GM23248 (cell line): ENCODE data around the gene COP1. TPM values are rescaled to one million over a fixed set of nuclear protein-coding genes. Genes with fewer than 3 reads are reported as not detected.
"Not testable (repeated sequence)": the region's sequence is repeated elsewhere in the genome, so short reads cannot be mapped to it uniquely, and the experiment has no call there.

ENCODE experiments used
- DNase-seq: peaks from one replicate; pipeline ENCODE4 v3.0.0-alpha.2; 2015
- H2AFZ ChIP-seq: fragments of 200-600 bp; sonication (generic); 2 replicates; pipeline ENCODE4 v1.6.1; 2016; ENCODE audit warnings: antibody characterized with exemption
- H3F3A ChIP-seq: fragments of 200-600 bp; sonication (generic); 2 replicates; pipeline ENCODE4 v1.6.1; 2016; ENCODE audit warnings: mild to moderate bottlenecking, antibody characterized with exemption, mixed run types; ENCODE audit not compliant: insufficient read depth
- H3K27ac ChIP-seq: fragments of 200-600 bp; sonication (generic); 2 replicates; pipeline ENCODE4 v1.5.1; 2016; ENCODE audit warnings: mild to moderate bottlenecking
- H3K27me3 ChIP-seq: fragments of 200-600 bp; sonication (generic); replicated peaks from 2 replicates; pipeline ENCODE4 v1.6.1; 2016; ENCODE audit warnings: mild to moderate bottlenecking; ENCODE audit not compliant: insufficient read depth
- H3K36me3 ChIP-seq: fragments of 200-600 bp; sonication (generic); 2 replicates; pipeline ENCODE4 v1.6.1; 2016; ENCODE audit warnings: low read depth, mild to moderate bottlenecking
- H3K4me1 ChIP-seq: fragments of 200-600 bp; sonication (generic); 2 replicates; pipeline ENCODE4 v1.6.1; 2016; ENCODE audit warnings: mild to moderate bottlenecking; ENCODE audit not compliant: insufficient read depth
- H3K4me2 ChIP-seq: fragments of 200-600 bp; sonication (generic); one replicate; pipeline ENCODE4 v1.6.1; 2016; ENCODE audit warnings: mild to moderate bottlenecking; ENCODE audit not compliant: unreplicated experiment
- H3K4me3 ChIP-seq: fragments of 200-600 bp; sonication (generic); 2 replicates; pipeline ENCODE4 v1.5.1; 2016; ENCODE audit warnings: mild to moderate bottlenecking
- H3K79me2 ChIP-seq: fragments of 200-600 bp; sonication (generic); 2 replicates; pipeline ENCODE4 v1.6.1; 2016; ENCODE audit warnings: mild to moderate bottlenecking; ENCODE audit not compliant: insufficient read depth
- H3K9ac ChIP-seq: fragments of 200-600 bp; sonication (generic); 2 replicates; pipeline ENCODE4 v1.6.1; 2016; ENCODE audit warnings: mild to moderate bottlenecking
- H3K9me2 ChIP-seq: fragments of 200-600 bp; sonication (generic); 2 replicates; pipeline ENCODE4 v1.6.1; 2016; ENCODE audit warnings: mixed run types, mild to moderate bottlenecking, moderate library complexity; ENCODE audit not compliant: insufficient read depth
- H3K9me3 ChIP-seq: fragments of 200-600 bp; sonication (generic); one replicate; pipeline ENCODE4 v1.6.1; 2017; ENCODE audit warnings: low read depth
- H4K20me1 ChIP-seq: fragments of 200-600 bp; sonication (generic); 2 replicates; pipeline ENCODE4 v1.6.0; 2016; ENCODE audit not compliant: insufficient read depth
- EZH2 ChIP-seq: fragments of 200-600 bp; sonication (generic); IDR thresholded peaks from 2 replicates; pipeline ENCODE4 v1.6.1; 2018; ENCODE audit warnings: antibody characterized with exemption, mild to moderate bottlenecking; ENCODE audit not compliant: insufficient read depth, poor library complexity, severe bottlenecking
- EZH2phosphoT487 ChIP-seq: fragments of 200-600 bp; sonication (generic); IDR thresholded peaks from 2 replicates; pipeline ENCODE4 v1.6.1; 2018; ENCODE audit warnings: antibody characterized with exemption, moderate library complexity, mild to moderate bottlenecking, low read depth; ENCODE audit not compliant: insufficient read depth
- WGBS, 2 experiments: methylation state at CpG; one replicate each; pipeline ENCODE4 v1.1.6; 2015 to 2017; ENCODE audit warnings: low lambda C conversion rate in 2 of 2, low coverage in 1 of 2; ENCODE audit errors: missing lambda C conversion rate in 2 of 2; 5-methylcytosine and 5-hydroxymethylcytosine counted together
- in situ Hi-C: fragments of 300-500 bp; cut with MboI; formaldehyde crosslinking; loops from 2 replicates; pipeline ENCODE4 v1.15.0; 2020
- polyA plus RNA-seq: library from polyadenylated mRNA; unstranded; fragments of >200 nt; fragmentation: Nextera tagmentation; extraction: Ambion mirVana; gene quantifications from 2 replicates; pipeline ENCODE4 v1.2.1, GENCODE V29; 2016
- total RNA-seq: library from RNA; depleted of rRNA; stranded (reverse); fragments of >200 nt; shearing (Covaris generic); gene quantifications from 2 replicates; pipeline ENCODE4 v1.2.3, GENCODE V29; 2014

COP1 gene
- total and polyA plus RNA-seq, 2 experiments from 2014 or later, result 42.4 to 55.1 TPM

DNA sequence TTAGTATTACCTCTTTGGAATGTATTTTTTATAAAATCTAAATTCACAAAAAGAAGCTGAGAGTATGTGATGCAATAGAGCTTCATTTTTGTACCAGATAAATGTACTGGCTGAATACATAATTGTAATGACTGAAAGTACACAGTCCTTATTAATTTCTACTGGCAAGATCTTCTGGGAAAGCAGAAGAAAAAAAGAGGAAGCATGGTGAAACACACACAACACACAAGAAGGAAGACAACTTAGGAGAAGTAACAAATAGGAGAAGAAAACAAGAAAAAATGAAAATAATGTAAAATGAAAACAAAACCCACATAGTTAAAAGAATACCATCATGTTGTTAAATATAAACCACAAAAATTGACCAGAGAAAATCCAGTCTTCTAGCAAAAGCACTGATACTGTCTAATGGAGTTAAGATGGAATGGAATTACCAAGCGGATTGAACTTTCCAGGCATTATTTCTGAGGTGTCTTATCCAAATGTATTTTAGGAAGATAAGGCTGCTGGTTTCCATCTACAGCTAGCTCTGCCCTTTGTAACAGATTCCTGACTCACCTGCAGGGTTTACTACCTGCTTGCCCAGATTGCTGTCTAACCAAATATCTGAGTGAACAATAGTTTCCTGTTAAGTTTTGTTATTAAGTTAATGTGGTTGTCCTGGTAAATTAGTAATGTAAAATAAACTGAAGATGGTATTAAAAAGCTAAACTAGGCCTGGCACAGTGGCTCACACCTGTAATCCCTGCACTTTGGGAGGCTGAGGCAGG is 4.5 kb upstream of the COP1 start:
- TF ChIP-seq EZH2phosphoT487 (no peak), EZH2 (no peak)
- 88 to 93% methylated on average over 1 of the region's 1 CpG for WGBS, 2 experiments

DNA sequence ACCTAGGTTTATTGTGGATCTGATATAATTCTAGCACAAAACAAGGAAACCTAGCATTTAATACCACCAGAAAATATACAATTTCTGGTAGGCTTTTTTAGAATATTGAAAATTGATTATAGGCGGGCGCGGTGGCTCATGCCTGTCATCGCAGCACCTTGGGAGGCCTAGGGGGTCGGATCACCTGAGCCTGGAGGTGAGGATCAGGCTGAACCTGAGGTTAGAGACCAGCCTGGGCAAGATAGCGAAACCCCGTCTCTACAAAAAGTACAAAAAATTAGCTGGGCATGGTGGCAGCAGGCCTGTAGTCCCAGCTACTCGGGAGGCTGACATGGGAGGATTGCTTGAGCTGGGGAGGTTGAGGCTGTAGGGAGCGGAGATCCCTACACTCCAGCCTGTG is 948 bp upstream of the COP1 start:
- peaks cover 17% of the 10 kb centered on the region; the same call in 1 of the 2 replicates for H3F3A ChIP-seq
- H3K27ac ChIP-seq, result peak overlapping the region; percentile 83; the same call in 1 of the 2 replicates
- H3K4me1 ChIP-seq, result peaks cover 16% of the 10 kb centered on the region
- peak overlapping the region; percentile 97 for H3K4me2 ChIP-seq
- in situ Hi-C loops, result no loop called here
- TF ChIP-seq EZH2 (no peak), EZH2phosphoT487 (no peak)
- 0 out of 2 replicates have a peak, but pooled peaks cover 3% of the 10 kb centered on the region for H4K20me1 ChIP-seq
- peaks cover 47% of the 10 kb centered on the region for H3K79me2 ChIP-seq
- H3K4me3 ChIP-seq, result peak overlapping the region; percentile 96
- H3K9me2 ChIP-seq, result no peaks in the 10 kb centered on the region
- DNase-seq, result no peak
- WGBS, 2 experiments, result 37 to 40% methylated on average over 9 of the region's 9 CpGs
- H3K27me3 ChIP-seq, result no peaks in the 10 kb centered on the region
- H3K9me3 ChIP-seq, result no peaks in the 10 kb centered on the region
- H3K9ac ChIP-seq, result peak overlapping the region; percentile 91
- H2AFZ ChIP-seq, result peak overlapping the region; percentile 97
- H3K36me3 ChIP-seq, result no peaks in the 10 kb centered on the region

More for the DNA sequence above, 4.5 kb upstream of the COP1 start:
- Histone ChIP-seq H3K27ac (no peak overlapping the region), H3F3A (no peaks in the 10 kb centered on the region), H3K4me1 (peaks cover 3% of the 10 kb centered on the region; the same call in 1 of the 2 replicates), H3K4me2 (no peak overlapping the region), H2AFZ (no peak overlapping the region), H3K9me2 (no peaks in the 10 kb centered on the region), H3K9ac (no peak overlapping the region), H3K36me3 (no peaks in the 10 kb centered on the region), H3K79me2 (peaks cover 13% of the 10 kb centered on the region; the same call in 1 of the 2 replicates), H3K4me3 (no peak overlapping the region), H3K9me3 (no peaks in the 10 kb centered on the region), H3K27me3 (no peaks in the 10 kb centered on the region), H4K20me1 (no peaks in the 10 kb centered on the region)
- in situ Hi-C loops, result no loop called here
- DNase-seq, result no peak

- 0 to 2% methylated on average over 40 to 53 of the region's 58 CpGs for WGBS, 2 experiments
- TF ChIP-seq EZH2, result no peak
- TF ChIP-seq EZH2phosphoT487, result no peak
- Histone ChIP-seq H2AFZ (peak overlapping the region; percentile 97), H3K27ac (peak overlapping the region; percentile 83), H3K27me3 (no peaks in the 10 kb centered on the region), H4K20me1 (0 out of 2 replicates have a peak, but pooled peaks cover 3% of the 10 kb centered on the region), H3K79me2 (peaks cover 65% of the 10 kb centered on the region), H3F3A (peaks cover 17% of the 10 kb centered on the region; the same call in 1 of the 2 replicates), H3K9me3 (no peaks in the 10 kb centered on the region), H3K9ac (peak overlapping the region; percentile 91), H3K4me1 (peaks cover 23% of the 10 kb centered on the region), H3K36me3 (no peaks in the 10 kb centered on the region), H3K4me3 (peak overlapping the region; percentile 96), H3K9me2 (no peaks in the 10 kb centered on the region), H3K4me2 (peak overlapping the region; percentile 97)
- peak; percentile 74 for DNase-seq
- in situ Hi-C loops, result no loop called here
These were observed 803 bp downstream of the COP1 start for GRCh38 chr1:176206006-176206960.

DNA sequence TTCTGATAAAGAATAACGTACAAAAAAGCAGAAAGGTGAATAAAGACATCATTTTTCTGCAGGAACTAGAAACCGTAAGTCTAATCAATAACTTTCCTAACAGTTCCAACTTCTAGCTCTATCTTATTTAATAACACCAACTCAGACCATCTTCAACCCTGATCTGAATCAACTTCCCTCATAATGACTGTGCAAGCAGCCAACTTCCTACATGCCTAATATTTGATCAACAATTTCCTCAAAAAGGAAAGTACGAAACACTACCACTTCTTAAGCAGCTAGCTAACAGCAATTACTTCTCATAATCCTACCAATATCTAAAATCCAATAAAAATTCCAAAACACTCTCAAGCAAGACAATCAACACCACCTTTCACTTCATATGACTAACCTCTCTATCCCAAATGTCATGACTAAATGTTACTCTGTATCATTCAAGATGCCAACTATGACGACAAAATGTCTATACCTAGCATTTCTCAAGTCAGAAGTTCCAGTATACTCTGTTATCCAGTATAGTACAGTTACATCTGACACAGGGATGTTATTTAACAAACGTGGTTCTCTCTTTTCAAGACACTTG is 1.7 kb downstream of the COP1 start:
- peak overlapping the region; percentile 96 for H3K4me3 ChIP-seq
- whole genome bisulfite sequencing, 2 experiments, result 34 to 41% methylated on average over 5 of the region's 5 CpGs
- H3K79me2 ChIP-seq, result peaks cover 73% of the 10 kb centered on the region
- peak overlapping the region; percentile 97 for H2AFZ ChIP-seq
- H3K9ac ChIP-seq, result peak overlapping the region; percentile 91
- H3K9me2 ChIP-seq, result no peaks in the 10 kb centered on the region
- in situ Hi-C loops, result no loop called here
- no peaks in the 10 kb centered on the region for H3K36me3 ChIP-seq
- H4K20me1 ChIP-seq, result 0 out of 2 replicates have a peak, but pooled peaks cover 3% of the 10 kb centered on the region
- H3K9me3 ChIP-seq, result no peaks in the 10 kb centered on the region
- peaks cover 26% of the 10 kb centered on the region for H3K4me1 ChIP-seq
- no peaks in the 10 kb centered on the region for H3K27me3 ChIP-seq
- H3K27ac ChIP-seq, result peak overlapping the region; percentile 83
- peak; percentile 64 for DNase-seq
- TF ChIP-seq EZH2, result no peak
- no peak for TF ChIP-seq EZH2phosphoT487
- H3F3A ChIP-seq, result peaks cover 17% of the 10 kb centered on the region; the same call in 1 of the 2 replicates
- H3K4me2 ChIP-seq, result peak overlapping the region; percentile 97

DNA sequence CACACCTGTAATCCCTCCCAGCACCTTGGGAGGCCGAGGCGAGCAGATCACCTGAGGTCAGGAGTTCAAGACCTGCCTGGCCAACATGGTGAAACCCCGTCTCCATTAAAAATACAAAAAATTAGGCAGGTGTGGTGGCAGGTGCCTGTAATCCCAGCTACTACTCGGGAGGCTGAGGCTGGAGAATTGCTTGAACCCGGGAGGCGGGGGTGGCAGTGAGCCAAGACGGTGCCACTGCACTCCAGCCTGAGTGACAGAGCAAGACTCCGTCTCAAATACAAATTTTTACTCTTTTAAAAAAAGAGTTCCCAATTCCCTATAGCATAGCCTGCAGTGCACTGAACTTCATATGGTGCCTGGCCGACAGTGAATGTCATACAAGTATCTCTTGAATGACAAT is 2.4 kb downstream of the COP1 start:
- H2AFZ ChIP-seq, H3K9me3 ChIP-seq, H3K27me3 ChIP-seq, H4K20me1 ChIP-seq, in situ Hi-C loops, H3K27ac ChIP-seq, H3K36me3 ChIP-seq, DNase-seq, H3K9me2 ChIP-seq: not testable (repeated sequence)
- Histone ChIP-seq H3F3A (peaks cover 17% of the 10 kb centered on the region; the same call in 1 of the 2 replicates), H3K9ac (0 out of 2 replicates have a peak overlapping the region, but pooled peaks have one; percentile 91), H3K4me2 (peak overlapping the region; percentile 97), H3K4me1 (peaks cover 26% of the 10 kb centered on the region), H3K4me3 (peak overlapping the region; percentile 96), H3K79me2 (peaks cover 81% of the 10 kb centered on the region)
- WGBS, 2 experiments, result 83 to 87% methylated on average over 9 of the region's 9 CpGs
